ENCODE results near the gene LYRM4. TPM values are rescaled to one million over a fixed set of nuclear protein-coding genes. Genes with fewer than 3 reads are reported as not detected.
"Not testable (repeated sequence)": the region's sequence is repeated elsewhere in the genome, so short reads cannot be mapped to it uniquely, and the experiment has no call there.

Gene LYRM4
- total RNA-seq, 1 donor: 25.5 TPM

- Histone ChIP-seq H3K4me3 (ENCODE audit: low read length) (no peak overlapping the region), H3K9me3 (ENCODE audit: low read depth, low read length) (no peaks in the 10 kb centered on the region), H3K4me1 (ENCODE audit: insufficient read depth, low read length) (peaks cover 5% of the 10 kb centered on the region), H3K27me3 (ENCODE audit: insufficient read depth, low read length) (no peaks in the 10 kb centered on the region)
These were observed 133.6 kb downstream of the LYRM4 start for GRCh38 chr6:5127106-5127687.

- no peaks in the 10 kb centered on the region for H3K9me3 ChIP-seq (ENCODE audit: low read depth, low read length)
- H3K4me3 ChIP-seq (ENCODE audit: low read length): no peak overlapping the region
- H3K27me3 ChIP-seq (ENCODE audit: insufficient read depth, low read length): no peaks in the 10 kb centered on the region
- H3K4me1 ChIP-seq (ENCODE audit: insufficient read depth, low read length): peaks cover 5% of the 10 kb centered on the region
These were observed 134.5 kb downstream of the LYRM4 start for GRCh38 chr6:5126214-5126613.

DNA sequence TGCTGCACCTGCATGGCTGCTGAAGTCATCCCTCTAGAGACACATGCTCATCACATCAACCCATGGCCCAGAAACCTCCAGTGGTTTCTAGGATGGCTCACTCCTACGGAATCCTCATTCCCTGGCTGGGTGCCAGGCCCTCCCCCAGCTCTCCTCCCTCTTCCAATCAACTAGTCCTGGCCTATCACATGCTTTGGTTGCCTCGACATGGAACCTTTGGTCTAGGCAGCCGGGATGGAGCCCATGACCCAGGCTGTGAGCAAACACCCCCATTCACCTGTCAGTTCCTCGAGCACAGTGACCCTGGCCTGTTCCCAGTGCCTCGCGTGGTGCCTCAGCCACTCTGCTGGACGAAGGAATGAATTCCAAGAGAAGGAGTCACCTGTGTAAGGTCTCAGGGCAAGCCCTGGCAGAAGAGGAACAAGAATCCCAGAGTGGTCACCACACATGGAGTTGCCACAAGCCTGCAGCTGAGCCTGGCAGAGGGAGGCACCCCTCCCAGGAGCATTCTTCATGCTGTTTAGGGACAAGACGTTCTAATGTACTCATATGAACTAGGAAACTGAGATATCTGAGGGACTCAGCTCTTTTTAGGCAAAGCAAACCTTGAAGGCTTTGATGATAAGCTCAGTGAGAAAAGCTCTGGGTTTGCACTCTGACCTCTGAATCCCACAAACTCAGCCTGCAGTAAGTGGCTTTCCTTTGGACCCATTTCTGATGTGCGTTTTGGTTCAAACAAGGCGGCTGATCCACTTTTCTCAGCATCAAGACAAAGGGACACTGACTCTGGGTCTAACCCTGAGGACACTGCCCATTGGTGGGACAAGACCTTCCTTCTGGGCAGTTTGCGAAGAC lies 135.4 kb downstream of the LYRM4 start:
- Histone ChIP-seq H3K4me3 (ENCODE audit: low read length) (no peak overlapping the region), H3K4me1 (ENCODE audit: insufficient read depth, low read length) (peaks cover 5% of the 10 kb centered on the region), H3K9me3 (ENCODE audit: low read depth, low read length) (no peaks in the 10 kb centered on the region), H3K27me3 (ENCODE audit: insufficient read depth, low read length) (no peaks in the 10 kb centered on the region)

DNA sequence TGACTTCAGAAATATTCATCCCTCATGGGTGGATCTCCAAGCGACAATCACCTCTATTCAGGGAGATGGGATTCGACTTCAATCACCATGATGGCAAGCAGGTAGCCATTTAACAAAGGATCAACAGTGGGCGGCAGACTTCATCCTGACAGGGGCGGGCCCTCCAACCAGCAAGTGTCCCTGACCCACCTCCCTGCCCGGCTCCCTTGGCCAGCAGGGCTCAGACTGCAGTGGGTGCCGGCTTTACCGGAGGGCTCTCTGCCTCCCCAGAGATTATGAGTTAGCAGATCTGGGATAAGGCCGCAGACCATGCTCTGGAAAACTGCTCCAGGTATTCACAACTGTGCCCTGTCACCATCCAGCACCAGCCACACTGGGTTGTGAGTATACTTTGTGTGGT lies 136.2 kb downstream of the LYRM4 start:
- H3K9me3 ChIP-seq (ENCODE audit: low read depth, low read length): no peaks in the 10 kb centered on the region
- no peak overlapping the region for H3K4me3 ChIP-seq (ENCODE audit: low read length)
- peaks cover 5% of the 10 kb centered on the region for H3K4me1 ChIP-seq (ENCODE audit: insufficient read depth, low read length)
- H3K27me3 ChIP-seq (ENCODE audit: insufficient read depth, low read length): no peaks in the 10 kb centered on the region

- peaks cover 4% of the 10 kb centered on the region for H3K4me1 ChIP-seq (ENCODE audit: insufficient read depth, low read length)
- no peak overlapping the region for H3K4me3 ChIP-seq (ENCODE audit: low read length)
- H3K9me3 ChIP-seq (ENCODE audit: low read depth, low read length): no peaks in the 10 kb centered on the region
- no peaks in the 10 kb centered on the region for H3K27me3 ChIP-seq (ENCODE audit: insufficient read depth, low read length)
These were observed 137.2 kb downstream of the LYRM4 start for GRCh38 chr6:5123296-5124143.

DNA sequence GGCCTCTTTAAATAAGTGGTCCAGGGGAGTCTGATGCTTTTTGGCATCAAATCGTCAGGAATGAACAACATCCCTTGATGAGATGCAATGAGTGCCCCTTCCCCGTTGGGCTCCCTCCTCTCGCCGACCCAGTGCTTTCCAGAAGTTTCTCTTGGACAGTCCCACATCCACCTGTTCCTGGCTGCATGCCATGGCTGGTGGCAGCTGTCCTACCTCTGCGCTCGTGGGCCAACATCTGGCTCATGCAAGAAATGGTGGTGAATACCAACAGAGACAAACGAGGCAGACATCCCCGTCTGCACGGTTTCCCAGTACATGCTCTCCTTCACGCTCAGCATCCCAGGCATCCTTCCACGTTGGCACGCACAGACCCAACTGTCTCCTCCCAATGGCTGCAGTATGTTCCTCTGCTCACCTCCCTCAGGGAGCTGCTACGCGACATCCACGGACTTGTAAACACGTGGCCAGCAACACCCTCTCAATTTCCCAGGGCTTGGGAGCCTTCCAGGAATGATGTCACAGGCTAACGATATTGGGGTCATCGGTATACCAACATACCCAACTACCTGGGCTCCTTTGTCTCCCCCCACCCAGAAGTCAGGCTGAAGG lies 138.1 kb downstream of the LYRM4 start:
- no peak overlapping the region for H3K4me3 ChIP-seq (ENCODE audit: low read length)
- H3K9me3 ChIP-seq (ENCODE audit: low read depth, low read length): no peaks in the 10 kb centered on the region
- H3K27me3 ChIP-seq (ENCODE audit: insufficient read depth, low read length): no peaks in the 10 kb centered on the region
- no peaks in the 10 kb centered on the region for H3K4me1 ChIP-seq (ENCODE audit: insufficient read depth, low read length)

GRCh38 chr6:5121956-5122355 lies 138.8 kb downstream of the LYRM4 start:
- Histone ChIP-seq H3K9me3 (ENCODE audit: low read depth, low read length) (no peaks in the 10 kb centered on the region), H3K4me3 (ENCODE audit: low read length) (no peak overlapping the region), H3K4me1 (ENCODE audit: insufficient read depth, low read length) (no peaks in the 10 kb centered on the region), H3K27me3 (ENCODE audit: insufficient read depth, low read length) (no peaks in the 10 kb centered on the region)

- Histone ChIP-seq H3K9me3 (ENCODE audit: low read depth, low read length) (no peaks in the 10 kb centered on the region), H3K4me1 (ENCODE audit: insufficient read depth, low read length) (no peaks in the 10 kb centered on the region), H3K4me3 (ENCODE audit: low read length) (no peak overlapping the region), H3K27me3 (ENCODE audit: insufficient read depth, low read length) (no peaks in the 10 kb centered on the region)
These were observed 139.3 kb downstream of the LYRM4 start for GRCh38 chr6:5121479-5121878.

DNA sequence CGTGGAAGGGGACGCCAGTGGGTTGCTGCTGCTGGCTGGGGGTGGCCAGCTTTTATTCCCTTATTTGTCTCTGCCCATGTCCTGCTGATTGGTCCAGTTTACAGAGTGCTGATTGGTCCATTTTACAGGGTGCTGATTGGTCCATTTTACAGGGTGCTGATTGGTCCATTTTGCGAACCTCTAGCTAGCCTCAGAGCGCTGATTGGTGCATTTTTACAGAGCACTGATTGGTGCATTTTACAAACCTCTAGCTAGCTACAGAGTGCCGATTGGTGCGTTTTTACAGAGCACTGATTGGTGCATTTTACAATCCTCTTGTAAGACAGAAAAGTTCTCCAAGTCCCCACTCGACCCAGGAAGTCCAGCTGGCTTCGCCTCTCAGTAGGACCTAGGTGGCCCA lies 140.2 kb downstream of the LYRM4 start:
- H3K27me3 ChIP-seq (ENCODE audit: insufficient read depth, low read length); H3K9me3 ChIP-seq (ENCODE audit: low read depth, low read length); H3K4me1 ChIP-seq (ENCODE audit: insufficient read depth, low read length); H3K4me3 ChIP-seq (ENCODE audit: low read length): not testable (repeated sequence)

DNA sequence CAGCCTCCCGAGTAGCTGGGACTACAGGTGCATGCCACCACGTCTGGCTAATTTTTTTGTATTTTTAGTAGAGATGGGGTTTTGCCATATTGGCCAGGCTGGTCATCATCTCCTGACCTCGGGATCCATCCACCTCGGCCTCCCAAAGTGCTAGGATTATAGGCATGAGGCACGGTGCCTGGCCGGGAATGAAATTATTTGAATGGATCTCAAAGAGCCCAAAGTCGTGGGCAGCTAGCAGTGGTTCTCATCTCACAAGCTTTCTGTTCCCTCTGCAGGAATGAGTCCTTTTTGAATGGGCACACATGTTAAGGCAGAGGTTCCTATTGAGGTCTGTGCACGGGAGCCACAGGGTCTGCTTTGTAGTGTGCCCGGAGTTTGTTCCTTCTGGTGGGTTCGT lies 140.7 kb downstream of the LYRM4 start:
- Histone ChIP-seq H3K4me3 (ENCODE audit: low read length) (no peak overlapping the region), H3K9me3 (ENCODE audit: low read depth, low read length) (no peaks in the 10 kb centered on the region), H3K27me3 (ENCODE audit: insufficient read depth, low read length) (no peaks in the 10 kb centered on the region), H3K4me1 (ENCODE audit: insufficient read depth, low read length) (no peaks in the 10 kb centered on the region)

DNA sequence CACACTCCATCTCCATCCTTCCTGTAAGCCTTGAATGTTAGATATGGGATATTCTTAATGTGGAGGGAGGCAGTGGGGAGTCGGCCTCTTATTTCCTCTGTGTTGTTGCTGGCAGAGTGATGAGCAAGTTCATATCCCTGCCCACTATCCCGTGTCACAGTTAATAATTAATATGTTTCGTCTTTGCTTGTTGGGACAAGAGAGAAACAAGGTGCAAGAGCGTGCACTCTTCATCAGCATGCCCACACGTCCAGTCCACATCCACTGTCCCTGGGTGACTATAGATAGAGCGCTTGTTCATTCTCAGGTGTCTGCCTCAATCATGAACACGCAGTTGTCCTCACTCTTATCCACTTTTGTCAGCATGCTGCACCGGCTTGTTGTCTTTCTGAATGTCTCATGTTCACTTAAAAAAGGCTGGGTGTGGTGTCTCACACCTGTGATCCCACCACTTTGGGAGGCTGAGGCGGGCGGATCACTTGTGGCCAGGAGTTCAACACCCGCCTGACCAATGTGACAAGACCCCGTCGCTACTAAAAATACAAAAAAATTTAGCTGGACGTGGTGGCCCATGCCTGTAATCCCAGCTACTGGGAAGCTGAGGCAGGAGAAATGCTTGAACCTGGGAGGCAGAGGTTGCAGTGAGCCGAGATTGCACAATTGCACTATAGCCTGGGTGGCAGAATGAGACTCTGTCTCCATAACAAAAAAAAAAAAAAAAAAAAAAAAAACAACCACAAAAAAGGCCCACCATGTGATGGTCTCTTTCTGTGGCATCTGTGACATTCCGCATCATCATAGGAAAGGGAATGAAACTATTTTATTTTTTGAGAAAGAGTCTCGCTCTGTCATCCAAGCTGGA lies 141.4 kb downstream of the LYRM4 start:
- Histone ChIP-seq H3K4me1 (ENCODE audit: insufficient read depth, low read length) (no peaks in the 10 kb centered on the region), H3K9me3 (ENCODE audit: low read depth, low read length) (no peaks in the 10 kb centered on the region), H3K4me3 (ENCODE audit: low read length) (no peak overlapping the region), H3K27me3 (ENCODE audit: insufficient read depth, low read length) (no peaks in the 10 kb centered on the region)

DNA sequence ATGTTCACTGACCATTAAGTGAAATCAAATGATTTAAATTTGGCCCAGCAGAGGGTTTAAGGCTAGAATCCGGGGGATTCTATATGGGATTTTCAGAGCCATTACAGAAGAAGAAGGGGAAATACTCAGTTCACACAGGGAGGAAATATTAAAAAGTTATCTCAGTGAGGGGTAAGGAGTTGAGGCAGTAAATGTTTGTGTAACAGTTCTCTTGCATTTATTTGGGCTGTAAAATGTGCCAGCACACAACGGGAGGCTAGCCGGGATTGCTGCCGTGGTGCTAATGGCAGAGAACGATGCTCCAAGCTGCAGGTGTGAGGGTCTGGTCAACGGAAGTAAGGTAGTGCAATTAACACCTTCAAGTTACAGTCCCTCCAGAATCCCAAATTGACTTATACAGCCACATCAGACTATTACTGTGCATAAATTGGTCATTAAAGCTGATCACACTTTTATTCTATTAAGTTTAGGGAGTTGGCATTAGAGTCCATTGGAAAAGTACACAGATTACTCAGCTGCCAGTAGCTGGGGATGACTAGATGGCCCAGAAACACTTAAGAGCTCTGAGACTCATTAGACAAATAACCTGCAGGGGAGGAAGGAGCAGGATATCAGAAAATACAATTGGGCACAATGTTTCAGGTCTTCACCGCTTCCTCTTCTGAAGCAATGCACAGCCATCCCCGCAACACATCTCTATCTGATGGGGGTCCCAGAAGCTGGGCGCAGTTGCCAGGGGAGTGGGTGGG lies 144.3 kb downstream of the LYRM4 start:
- Histone ChIP-seq H3K4me3 (ENCODE audit: low read length) (no peak overlapping the region), H3K27me3 (ENCODE audit: insufficient read depth, low read length) (no peaks in the 10 kb centered on the region), H3K4me1 (ENCODE audit: insufficient read depth, low read length) (no peaks in the 10 kb centered on the region), H3K9me3 (ENCODE audit: low read depth, low read length) (no peaks in the 10 kb centered on the region)

- Histone ChIP-seq H3K9me3 (ENCODE audit: low read depth, low read length) (no peaks in the 10 kb centered on the region), H3K4me3 (ENCODE audit: low read length) (no peak overlapping the region), H3K4me1 (ENCODE audit: insufficient read depth, low read length) (no peaks in the 10 kb centered on the region), H3K27me3 (ENCODE audit: insufficient read depth, low read length) (no peaks in the 10 kb centered on the region)
These were observed 145.6 kb downstream of the LYRM4 start for GRCh38 chr6:5115168-5115567.

GRCh38 chr6:5113096-5113495 lies 147.7 kb downstream of the LYRM4 start:
- Histone ChIP-seq H3K4me1 (ENCODE audit: insufficient read depth, low read length) (no peaks in the 10 kb centered on the region), H3K4me3 (ENCODE audit: low read length) (no peak overlapping the region), H3K9me3 (ENCODE audit: low read depth, low read length) (no peaks in the 10 kb centered on the region)

More at GRCh38 chr6:5113096-5113495, 147.7 kb downstream of the LYRM4 start:
- H3K27me3 ChIP-seq (ENCODE audit: insufficient read depth, low read length): no peaks in the 10 kb centered on the region
